ENCODE data around the gene GPN2. TPM values are rescaled to one million over a fixed set of nuclear protein-coding genes. Genes with fewer than 3 reads are reported as not detected.
A peak's percentile ranks its signal among the peaks of the same experiment; 100 is the strongest.

The GPN2 gene
- total and polyA plus RNA-seq, 12 donors, result 12.4 to 31.3 (median 20.4) TPM

- peak; percentile 66 to 95 (median 78) for ATAC-seq
- intact Hi-C loops (cut with DNase I), result no loop called here
- peaks cover 0 to 16% (median 0%) of the 10 kb centered on the region in 9 donors for H3K36me3 ChIP-seq
- peak within 1 kb of the TSS; percentile 13 to 90 (median 81) for H3K27ac ChIP-seq
- peak within 1 kb of the TSS; percentile 66 to 93 (median 73) for H3K4me3 ChIP-seq
- no peaks in the 10 kb centered on the region for H3K27me3 ChIP-seq
- TF ChIP-seq, protein P1, sequence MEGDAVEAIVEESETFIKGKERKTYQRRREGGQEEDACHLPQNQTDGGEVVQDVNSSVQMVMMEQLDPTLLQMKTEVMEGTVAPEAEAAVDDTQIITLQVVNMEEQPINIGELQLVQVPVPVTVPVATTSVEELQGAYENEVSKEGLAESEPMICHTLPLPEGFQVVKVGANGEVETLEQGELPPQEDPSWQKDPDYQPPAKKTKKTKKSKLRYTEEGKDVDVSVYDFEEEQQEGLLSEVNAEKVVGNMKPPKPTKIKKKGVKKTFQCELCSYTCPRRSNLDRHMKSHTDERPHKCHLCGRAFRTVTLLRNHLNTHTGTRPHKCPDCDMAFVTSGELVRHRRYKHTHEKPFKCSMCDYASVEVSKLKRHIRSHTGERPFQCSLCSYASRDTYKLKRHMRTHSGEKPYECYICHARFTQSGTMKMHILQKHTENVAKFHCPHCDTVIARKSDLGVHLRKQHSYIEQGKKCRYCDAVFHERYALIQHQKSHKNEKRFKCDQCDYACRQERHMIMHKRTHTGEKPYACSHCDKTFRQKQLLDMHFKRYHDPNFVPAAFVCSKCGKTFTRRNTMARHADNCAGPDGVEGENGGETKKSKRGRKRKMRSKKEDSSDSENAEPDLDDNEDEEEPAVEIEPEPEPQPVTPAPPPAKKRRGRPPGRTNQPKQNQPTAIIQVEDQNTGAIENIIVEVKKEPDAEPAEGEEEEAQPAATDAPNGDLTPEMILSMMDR (IDR thresholded peaks at IDR 0.05), result peak; percentile 31 to 71 (median 43)
- H3K9me3 ChIP-seq, result no peaks in the 10 kb centered on the region
- WGBS, 2 donors, result 0 to 1% methylated on average over 43 to 103 of the region's 107 CpGs
- DNase-seq, result peak; percentile 54 to 81
- peaks cover 12 to 49% (median 36%) of the 10 kb centered on the region in 9 donors for H3K4me1 ChIP-seq
Observed at GRCh38 chr1:26826261-26827105, 63.6 kb downstream of the GPN2 start, which contains the start of gene ZDHHC18. ZDHHC18 (plus strand) TSS chr1:26826688; CDS start chr1:26826805, 117 bp downstream.

Other genes starting within 250 kb of the GPN2 start
- gene ARID1A, start 194.3 kb downstream of the GPN2 start, total RNA-seq, result 10 to 100 TPM; 33.6 to 62.5 (median 45.7) TPM
- gene ARID1A, start 194.3 kb downstream of the GPN2 start, polyA plus RNA-seq, result 10 to 100 TPM; 14.5 to 16.8 TPM
- 1 to 10 TPM; 2.7 to 7.5 (median 4.6) TPM for gene PIGV, start 102.3 kb downstream of the GPN2 start, total RNA-seq
- gene PIGV, start 102.3 kb downstream of the GPN2 start, polyA plus RNA-seq, result 1 to 10 TPM; 2.9 to 3.4 TPM
- 10 to 100 TPM in 8 of 10 donors, 1 to 10 TPM in 2; 7.4 to 19.1 (median 11.8) TPM for gene ZDHHC18, start 63.6 kb downstream of the GPN2 start, total RNA-seq
- gene ZDHHC18, start 63.6 kb downstream of the GPN2 start, polyA plus RNA-seq, result 10 to 100 TPM in 1 of 2 donors, 1 to 10 TPM in 1; 9.9 to 12.8 TPM
- under 1 TPM in 1 of 10 donors, not detected in 9; 0.19 TPM for gene SFN, start 27.1 kb downstream of the GPN2 start, total RNA-seq
- gene SFN, start 27.1 kb downstream of the GPN2 start, polyA plus RNA-seq, result under 1 TPM in 1 of 2 donors, not detected in 1; 0.42 TPM
- 10 to 100 TPM in 1 of 10 donors, 1 to 10 TPM in 9; 6.5 to 10.0 (median 8.6) TPM for gene GPATCH3, start 10.2 kb upstream of the GPN2 start, total RNA-seq
- gene GPATCH3, start 10.2 kb upstream of the GPN2 start, polyA plus RNA-seq, result 10 to 100 TPM in 1 of 2 donors, 1 to 10 TPM in 1; 8.0 to 19.5 TPM
- gene NR0B2, start 23.7 kb upstream of the GPN2 start, total RNA-seq, result 10 to 100 TPM in 2 of 10 donors, 1 to 10 TPM in 8; 2.7 to 14.7 (median 7.8) TPM
- 1 to 10 TPM; 2.7 to 4.0 TPM for gene NR0B2, start 23.7 kb upstream of the GPN2 start, polyA plus RNA-seq
- gene NUDC, start 31.5 kb upstream of the GPN2 start, total RNA-seq, result 10 to 100 TPM; 48.9 to 84.0 (median 61.4) TPM
- 10 to 100 TPM; 62.8 to 95.9 TPM for gene NUDC, start 31.5 kb upstream of the GPN2 start, polyA plus RNA-seq
- gene KDF1, start 70.2 kb upstream of the GPN2 start, total RNA-seq, result under 1 TPM in 4 of 10 donors, not detected in 6; 0.21 to 0.26 (median 0.24) TPM
- gene KDF1, start 70.2 kb upstream of the GPN2 start, polyA plus RNA-seq, result under 1 TPM in 1 of 2 donors, not detected in 1; 0.15 TPM
- gene TRNP1, start 103.4 kb upstream of the GPN2 start, total RNA-seq, result 10 to 100 TPM; 11.9 to 32.5 (median 22.3) TPM
- 10 to 100 TPM; 17.7 to 48.6 TPM for gene TRNP1, start 103.4 kb upstream of the GPN2 start, polyA plus RNA-seq
- 10 to 100 TPM; 10.9 to 49.3 (median 23.9) TPM for gene TENT5B, start 122.6 kb upstream of the GPN2 start, total RNA-seq
- gene TENT5B, start 122.6 kb upstream of the GPN2 start, polyA plus RNA-seq, result 10 to 100 TPM; 17.7 to 64.7 TPM

Measured in heart right ventricle (tissue), 16 donors.